HG02938 (cell line): ENCODE measurements around the gene BPIFB3.

Source experiments
- ATAC-seq: cut with Tn5 transposase; IDR thresholded peaks from one replicate; pipeline ENCODE4 v1.9.1; 2021; ENCODE audit warnings: mild to moderate bottlenecking, moderate library complexity; ENCODE audit not compliant: unreplicated experiment

BPIFB3 gene

GRCh38 chr20:33053291-33054106, at the start of gene BPIFB3:
TSS of gene BPIFB3 (plus strand) at chr20:33053903. CDS start at chr20:33055436, 1,533 bp downstream.
- no peak for ATAC-seq

DNA sequence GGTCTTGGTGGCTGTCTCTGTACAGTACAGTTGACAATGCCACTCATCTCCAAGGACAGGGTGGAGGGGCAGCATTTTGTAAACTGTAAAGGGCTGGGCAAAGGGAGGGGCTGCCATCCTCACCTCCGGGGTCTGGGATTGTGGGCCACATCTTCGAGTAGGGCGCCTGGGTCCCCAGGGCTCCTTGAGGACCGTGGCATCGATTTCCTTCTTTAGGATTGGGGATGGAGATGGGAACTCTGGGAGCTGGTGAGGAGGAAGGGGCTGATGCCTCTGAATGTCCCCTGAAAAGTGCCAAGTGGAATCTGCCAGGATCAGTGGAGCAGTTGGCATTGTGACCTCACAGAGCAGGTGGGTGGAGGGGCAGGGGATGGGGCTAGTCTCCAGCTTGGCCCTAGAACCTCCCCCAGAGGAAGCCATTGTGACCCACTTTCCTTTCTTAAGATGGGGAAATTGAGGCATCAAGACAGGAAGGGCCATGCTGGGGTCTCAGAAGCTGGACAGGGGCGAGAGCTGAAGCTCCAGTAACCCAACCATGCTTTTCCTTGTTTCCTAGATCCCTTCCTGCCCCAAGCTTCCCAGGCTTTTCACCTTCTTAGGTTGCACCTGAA, 49.5 kb upstream of the BPIFB3 start, which contains the start of gene SUN5:
SUN5 (minus strand) TSS at position 293 of the 611 bp plus-strand sequence; CDS start at position 200, 93 bp downstream.
- no peak for ATAC-seq

DNA sequence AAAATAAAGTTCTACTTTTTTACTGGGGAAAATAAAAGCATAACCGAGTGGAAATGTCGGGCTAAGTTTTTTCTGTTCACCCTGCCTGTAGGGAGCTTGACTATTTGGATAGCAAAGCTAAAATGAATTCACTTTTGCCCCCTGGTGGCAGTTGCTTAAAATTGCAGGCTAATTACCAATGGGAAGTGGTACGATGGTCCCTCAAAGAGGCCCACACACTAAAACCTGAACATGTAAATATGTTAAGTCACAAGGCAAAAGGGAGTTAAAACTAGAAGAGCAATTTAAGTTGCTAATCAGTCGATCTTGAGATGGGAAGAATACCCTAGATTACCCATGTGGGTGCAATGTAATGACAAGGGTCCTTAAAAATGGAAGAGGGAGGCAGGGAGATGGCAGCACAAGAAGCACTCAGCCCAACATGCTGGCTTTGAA, 48.6 kb upstream of the BPIFB3 start:
- no peak for ATAC-seq

DNA sequence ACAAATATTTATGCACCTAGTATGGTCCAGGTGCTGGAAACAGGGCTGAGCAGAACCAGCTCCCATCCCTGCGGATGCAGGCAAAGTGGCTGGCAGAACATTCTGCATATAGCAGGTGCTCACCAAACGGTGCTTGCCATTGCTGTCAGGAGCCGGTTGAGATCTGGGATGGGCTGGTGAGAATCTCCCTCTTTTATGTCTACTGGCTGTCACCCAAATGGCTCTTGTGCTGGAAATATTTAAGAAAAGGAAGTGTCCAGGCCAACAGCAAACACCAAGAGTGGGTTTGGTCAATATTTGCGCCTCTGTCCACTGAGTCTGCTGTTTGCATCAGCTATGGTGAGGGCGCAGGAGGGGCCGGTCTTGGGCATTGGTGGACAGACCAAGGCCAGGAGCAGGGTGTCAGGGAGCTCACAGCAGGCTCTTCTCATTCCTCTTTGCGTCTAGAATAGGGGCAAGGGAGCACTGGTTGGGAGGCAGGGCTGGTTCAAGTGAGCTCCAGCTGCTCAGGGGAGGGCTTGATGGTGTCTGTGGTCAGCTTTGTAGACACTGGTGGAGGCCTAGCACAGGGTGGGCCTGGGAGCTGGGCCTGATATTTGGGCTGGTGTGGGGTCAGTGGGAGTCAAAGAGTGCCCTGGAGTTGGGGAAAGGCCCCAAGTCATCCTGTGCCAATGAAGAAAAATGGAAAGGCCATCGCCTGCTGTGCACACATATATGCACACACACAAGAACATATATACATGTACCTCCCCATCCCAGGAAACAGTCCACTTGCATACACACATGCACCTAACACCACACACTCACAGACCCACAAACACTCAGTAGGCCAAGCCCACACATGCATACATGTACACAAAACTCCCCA, 47.6 kb upstream of the BPIFB3 start:
- no peak for ATAC-seq

- no peak for ATAC-seq
These were observed 46.8 kb upstream of the BPIFB3 start for GRCh38 chr20:33006776-33007375.

DNA sequence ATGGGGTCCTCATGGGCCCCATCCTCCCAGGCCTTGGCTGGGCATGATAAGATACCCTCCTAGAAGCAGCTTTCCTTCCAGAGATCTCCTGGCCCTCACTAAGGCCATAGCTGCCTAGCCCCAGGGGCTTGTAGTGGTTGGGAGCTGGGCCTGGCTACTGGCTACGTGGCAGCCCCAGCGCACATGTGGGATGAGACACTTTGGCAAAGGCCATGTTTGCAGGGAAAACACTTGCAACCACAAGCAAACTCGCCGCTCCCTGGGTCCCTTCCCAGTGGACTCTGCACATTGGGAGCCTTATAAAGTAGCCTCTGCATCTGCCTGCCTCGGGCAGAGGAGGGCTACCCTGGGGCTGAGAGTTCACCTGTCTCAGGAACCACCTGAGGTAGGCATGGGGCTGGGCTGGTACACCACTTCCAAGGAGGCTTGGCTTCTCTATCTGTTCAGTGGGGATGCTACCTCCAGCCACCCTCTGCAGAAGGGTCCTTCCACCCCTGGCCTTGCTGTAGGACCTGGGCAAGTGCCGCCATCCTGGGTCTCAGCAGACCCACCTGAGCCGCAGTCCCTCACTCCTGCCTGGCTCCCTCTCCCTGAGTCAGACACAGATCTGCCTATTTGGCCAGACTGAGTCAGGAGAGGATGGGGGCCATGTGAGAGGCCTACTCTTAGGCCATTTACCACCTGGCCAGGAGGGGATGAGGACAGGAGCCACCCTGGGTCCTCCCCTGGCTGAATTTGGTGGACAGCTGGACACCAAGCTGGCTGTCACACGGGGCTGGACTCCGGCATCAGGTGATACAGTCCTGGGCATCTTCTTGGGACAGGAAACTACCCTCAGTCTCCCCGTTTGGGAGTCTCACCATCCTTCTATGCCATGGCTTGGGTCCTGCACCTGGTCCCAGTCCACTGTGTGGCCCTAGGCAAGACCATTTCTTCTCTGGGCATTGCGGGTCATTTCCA, 46.0 kb upstream of the BPIFB3 start, which contains the start of gene BPIFB2:
BPIFB2 (plus strand) TSS at position 329 of the 960 bp plus-strand sequence. CDS start 871 bp downstream, outside the sequence.
- ATAC-seq: no peak

- ATAC-seq: no peak
These were observed 45.1 kb upstream of the BPIFB3 start for GRCh38 chr20:33008336-33009213.

- ATAC-seq: no peak
These were observed 44.2 kb upstream of the BPIFB3 start for GRCh38 chr20:33009214-33010132.

- ATAC-seq: no peak
These were observed 43.6 kb upstream of the BPIFB3 start for GRCh38 chr20:33010133-33010504.

GRCh38 chr20:33010674-33011449, 42.8 kb upstream of the BPIFB3 start:
- ATAC-seq: no peak

- no peak for ATAC-seq
These were observed 41.1 kb upstream of the BPIFB3 start for GRCh38 chr20:33012327-33013189.

DNA sequence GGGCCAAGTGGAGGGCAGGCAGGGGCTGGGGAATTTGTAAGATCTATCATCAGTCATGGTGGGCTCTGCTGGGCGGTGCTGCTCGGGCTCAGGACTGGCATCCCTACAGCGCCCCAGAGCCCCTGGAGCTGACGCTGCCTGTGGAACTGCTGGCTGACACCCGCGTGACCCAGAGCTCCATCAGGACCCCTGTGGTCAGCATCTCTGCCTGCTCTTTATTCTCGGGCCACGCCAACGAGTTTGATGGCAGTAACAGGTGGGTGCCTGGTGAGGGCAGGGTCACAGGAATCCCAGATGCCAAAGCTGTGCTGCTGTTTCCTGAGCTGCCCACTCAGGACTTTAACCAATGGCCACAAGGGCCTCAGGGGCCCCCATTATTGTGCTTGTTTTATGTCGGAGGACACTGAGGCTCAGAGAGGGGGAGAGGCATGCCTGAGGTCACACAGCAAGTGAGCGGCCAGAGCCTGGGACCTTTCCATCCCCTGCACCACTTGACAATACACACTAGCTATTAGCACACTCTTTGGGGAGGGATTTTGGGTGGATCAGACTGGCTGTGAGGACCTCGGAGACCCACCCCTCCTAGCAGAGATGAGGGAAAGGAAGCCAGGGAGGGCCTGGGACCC, 39.9 kb upstream of the BPIFB3 start:
- ATAC-seq: no peak

GRCh38 chr20:33014336-33015113, 39.2 kb upstream of the BPIFB3 start:
- no peak for ATAC-seq

DNA sequence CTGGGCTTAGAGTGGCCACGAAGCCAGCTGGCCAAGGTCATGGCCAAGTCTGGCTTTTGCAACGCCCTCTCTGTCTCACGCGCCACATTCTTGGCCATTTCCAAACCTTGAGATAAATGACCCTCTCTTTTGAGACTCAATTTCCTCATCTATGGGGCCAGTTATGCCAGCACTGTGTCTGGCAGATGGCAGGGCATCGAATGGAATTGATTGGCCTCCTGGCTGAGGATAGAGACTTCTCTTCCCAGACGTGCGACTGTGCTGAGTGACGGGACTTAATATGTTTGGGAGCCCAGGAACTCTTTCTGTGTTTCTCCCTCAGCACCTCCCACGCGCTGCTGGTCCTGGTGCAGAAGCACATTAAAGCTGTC, 38.6 kb upstream of the BPIFB3 start:
- ATAC-seq: no peak
